Neural progenitor cell (in vitro differentiated cells): ENCODE results near the gene TSSK3. TPM values are rescaled to one million over a fixed set of nuclear protein-coding genes. Genes with fewer than 3 reads are reported as not detected.

ENCODE experiments used
- DNase-seq: peaks from one replicate; pipeline ENCODE4 v3.0.0-alpha.2; 2016; ENCODE audit warnings: low spot score
- H2AFZ ChIP-seq: fragments of 200-600 bp; sonication (generic); replicated peaks from 2 replicates; pipeline ENCODE4 v1.6.1; 2016; ENCODE audit warnings: antibody characterized with exemption
- H3F3A ChIP-seq: fragments of 200-600 bp; sonication (generic); 2 replicates; pipeline ENCODE4 v1.6.1; 2016; ENCODE audit warnings: antibody characterized with exemption, low read depth
- H3K27ac ChIP-seq: fragments of 200-600 bp; sonication (generic); 2 replicates; pipeline ENCODE4 v1.5.1; 2016; ENCODE audit warnings: mild to moderate bottlenecking
- H3K27me3 ChIP-seq: fragments of 200-600 bp; sonication (generic); 2 replicates; pipeline ENCODE4 v1.6.1; 2016; ENCODE audit warnings: mild to moderate bottlenecking, moderate library complexity
- H3K36me3 ChIP-seq: fragments of 200-600 bp; sonication (generic); 2 replicates; pipeline ENCODE4 v1.5.1; 2016
- H3K4me1 ChIP-seq: fragments of 200-600 bp; sonication (generic); 2 replicates; pipeline ENCODE4 v1.6.1; 2016; ENCODE audit warnings: mixed run types
- H3K4me2 ChIP-seq: fragments of 200-600 bp; sonication (generic); 2 replicates; pipeline ENCODE4 v1.6.1; 2016
- H3K4me3 ChIP-seq: fragments of 200-600 bp; sonication (generic); 2 replicates; pipeline ENCODE4 v1.5.1; 2016
- H3K79me2 ChIP-seq: fragments of 200-600 bp; sonication (generic); 2 replicates; pipeline ENCODE4 v1.6.1; 2016; ENCODE audit warnings: low read depth
- H3K9ac ChIP-seq: fragments of 200-600 bp; sonication (generic); 2 replicates; pipeline ENCODE4 v1.6.1; 2016
- H3K9me3 ChIP-seq: fragments of 200-600 bp; sonication (generic); 2 replicates; pipeline ENCODE4 v1.5.1; 2016; ENCODE audit warnings: low read depth
- H4K20me1 ChIP-seq: fragments of 200-600 bp; sonication (generic); 2 replicates; pipeline ENCODE4 v1.6.1; 2016; ENCODE audit warnings: low read depth
- H3K27ac Mint-ChIP-seq: 3 replicates; pipeline ENCODE4 v1.8.0; 2021; ENCODE audit warnings: mixed read lengths
- H3K27me3 Mint-ChIP-seq: 2 replicates; pipeline ENCODE4 v1.8.0; 2022; ENCODE audit warnings: low read depth, mild to moderate bottlenecking, inconsistent platforms, moderate library complexity, mixed read lengths; ENCODE audit not compliant: insufficient read depth
- H3K36me3 Mint-ChIP-seq: 3 replicates; pipeline ENCODE4 v1.8.0; 2021; ENCODE audit warnings: mixed read lengths
- H3K4me1 Mint-ChIP-seq: 3 replicates; pipeline ENCODE4 v1.8.0; 2021; ENCODE audit warnings: mixed read lengths
- H3K4me3 Mint-ChIP-seq: 3 replicates; pipeline ENCODE4 v1.8.0; 2021; ENCODE audit warnings: mild to moderate bottlenecking, moderate library complexity, mixed read lengths
- H3K9me3 Mint-ChIP-seq: 3 replicates; pipeline ENCODE4 v1.8.0; 2020; ENCODE audit warnings: mixed read lengths
- CTCF ChIP-seq: fragments of 200-600 bp; sonication (generic); IDR thresholded peaks from 2 replicates; pipeline ENCODE4 v1.5.1; 2017; ENCODE audit warnings: antibody characterized with exemption, mild to moderate bottlenecking
- EZH2 ChIP-seq: fragments of 200-600 bp; sonication (generic); IDR thresholded peaks from 2 replicates; pipeline ENCODE4 v1.6.1; 2017; ENCODE audit warnings: antibody characterized with exemption, mild to moderate bottlenecking, moderate library complexity
- EZH2phosphoT487 ChIP-seq: fragments of 200-600 bp; sonication (generic); IDR thresholded peaks from 2 replicates; pipeline ENCODE4 v1.6.1; 2017; ENCODE audit warnings: antibody characterized with exemption
- total RNA-seq: library from RNA; depleted of rRNA; stranded (reverse); fragments of >200 nt; gene quantifications from 2 replicates; pipeline ENCODE4 v1.2.3, GENCODE V29; 2015; ENCODE audit warnings: low replicate concordance

The TSSK3 gene
- total RNA-seq, 1 donor from 2014 or later, result not detected

- Histone ChIP-seq H3K4me2 (peak overlapping the region; percentile 100), H4K20me1 (peaks cover 53% of the 10 kb centered on the region), H3K4me1 (peaks cover 36% of the 10 kb centered on the region), H3K27ac (peak overlapping the region; percentile 93), H3K9ac (peak overlapping the region; percentile 96), H3K27me3 (peaks cover 7% of the 10 kb centered on the region), H2AFZ (no peak overlapping the region), H3K4me3 (peak overlapping the region; percentile 100), H3F3A (peaks cover 62% of the 10 kb centered on the region), H3K9me3 (no peaks in the 10 kb centered on the region), H3K36me3 (peaks cover 6% of the 10 kb centered on the region), H3K79me2 (peaks cover 35% of the 10 kb centered on the region)
- H3K4me3 Mint-ChIP-seq, result peak overlapping the region; percentile 99
- peaks cover 28% of the 10 kb centered on the region for H3K27me3 Mint-ChIP-seq
- DNase-seq, result no peak
- H3K36me3 Mint-ChIP-seq, result peaks cover 32% of the 10 kb centered on the region
- H3K27ac Mint-ChIP-seq, result no peak overlapping the region
- TF ChIP-seq EZH2phosphoT487 (no peak), CTCF (no peak), EZH2 (no peak)
- H3K9me3 Mint-ChIP-seq, result no peaks in the 10 kb centered on the region
- H3K4me1 Mint-ChIP-seq, result peaks cover 44% of the 10 kb centered on the region
These were observed 26.9 kb upstream of the TSSK3 start for GRCh38 chr1:32335535-32335789.

GRCh38 chr1:32335790-32336590, 26.3 kb upstream of the TSSK3 start, which contains the start of gene MARCKSL1:
MARCKSL1 (minus strand) TSS chr1:32336233; CDS start chr1:32336033, 200 bp downstream.
- peak within 1 kb of the TSS; percentile 100 for H3K4me2 ChIP-seq
- H3F3A ChIP-seq, result peaks cover 56% of the 10 kb centered on the region
- H3K36me3 Mint-ChIP-seq, result peaks cover 29% of the 10 kb centered on the region
- H3K79me2 ChIP-seq, result peaks cover 35% of the 10 kb centered on the region
- H3K9ac ChIP-seq, result peak within 1 kb of the TSS; percentile 96
- no peaks in the 10 kb centered on the region for H3K9me3 ChIP-seq
- peaks cover 24% of the 10 kb centered on the region for H3K27me3 Mint-ChIP-seq
- TF ChIP-seq EZH2 (peak; percentile 24), CTCF (no peak)
- H3K27ac Mint-ChIP-seq, result peak within 1 kb of the TSS; percentile 98
- peak within 1 kb of the TSS; percentile 100 for H3K4me3 ChIP-seq
- peak within 1 kb of the TSS; percentile 99 for H3K4me3 Mint-ChIP-seq
- H3K36me3 ChIP-seq, result peaks cover 6% of the 10 kb centered on the region
- H4K20me1 ChIP-seq, result peaks cover 48% of the 10 kb centered on the region
- peaks cover 36% of the 10 kb centered on the region for H3K4me1 ChIP-seq
- peaks cover 44% of the 10 kb centered on the region for H3K4me1 Mint-ChIP-seq
- peak within 1 kb of the TSS; percentile 22 for H2AFZ ChIP-seq
- H3K27me3 ChIP-seq, result peaks cover 7% of the 10 kb centered on the region
- no peaks in the 10 kb centered on the region for H3K9me3 Mint-ChIP-seq
- DNase-seq, result peak; percentile 92
- peak within 1 kb of the TSS; percentile 93 for H3K27ac ChIP-seq

GRCh38 chr1:32336591-32336932, 25.8 kb upstream of the TSSK3 start:
- Mint-ChIP-seq H3K27me3 (peaks cover 21% of the 10 kb centered on the region), H3K4me1 (peaks cover 40% of the 10 kb centered on the region), H3K27ac (no peak overlapping the region), H3K4me3 (peak overlapping the region; percentile 84), H3K9me3 (no peaks in the 10 kb centered on the region), H3K36me3 (peaks cover 23% of the 10 kb centered on the region)
- DNase-seq, result no peak
- Histone ChIP-seq H3K9ac (no peak overlapping the region), H2AFZ (peak overlapping the region; percentile 22), H3F3A (peaks cover 51% of the 10 kb centered on the region), H3K4me3 (peak overlapping the region; percentile 100), H3K36me3 (peaks cover 6% of the 10 kb centered on the region), H3K27me3 (peaks cover 7% of the 10 kb centered on the region), H3K79me2 (peaks cover 35% of the 10 kb centered on the region), H3K27ac (no peak overlapping the region), H3K4me2 (peak overlapping the region; percentile 100), H3K9me3 (no peaks in the 10 kb centered on the region), H4K20me1 (peaks cover 43% of the 10 kb centered on the region), H3K4me1 (peaks cover 36% of the 10 kb centered on the region)
- TF ChIP-seq CTCF, result no peak
- TF ChIP-seq EZH2, result no peak
- no peak for TF ChIP-seq EZH2phosphoT487
